ENCODE measurements around the gene LRRC23. TPM values are rescaled to one million over a fixed set of nuclear protein-coding genes. Genes with fewer than 3 reads are reported as not detected.

Gene LRRC23
- total and polyA plus RNA-seq, 2 of the 4 experiments (the other 2 are of a cell fraction), result 11.1 to 11.4 TPM

GRCh38 chr12:6944381-6945186 is 40.0 kb downstream of the LRRC23 start:
- H3K9ac ChIP-seq (ENCODE audit: low read depth, low read length), result peak overlapping the region; percentile 81
- in situ Hi-C loops (cut with MboI; ENCODE audit: low sequenced_read_pairs), result loop anchor here (10.0 kb wide), 1 partner anchor 170 kb away; no protein-coding TSS in a partner anchor

More at GRCh38 chr12:6944381-6945186, 40.0 kb downstream of the LRRC23 start:
- Histone ChIP-seq H2BK5ac (ENCODE audit: low read depth, low read length, poor library complexity, severe bottlenecking) (peak overlapping the region; percentile 87), H3K4me2 (ENCODE audit: low read depth, low read length) (peak overlapping the region; percentile 95), H2AK9ac (replicated peaks; ENCODE audit: low read depth, low read length, poor library complexity) (peak overlapping the region; percentile 94), H3K36me3 (ENCODE audit: control insufficient read depth, insufficient read depth, low read length) (peaks cover 25% of the 10 kb centered on the region), H3K56ac (ENCODE audit: extremely low read depth, insufficient read depth, low read length) (peak overlapping the region; percentile 74; the same call in 1 of the 2 replicates), H4K8ac (ENCODE audit: low read depth in 2 of 2, low read length in 2 of 2) (peak overlapping the region; percentile 35 to 85; a peak in 3 of 4 replicates), H3K79me1 (ENCODE audit: low read depth in 1 of 2, low read length in 2 of 2) (peaks cover 11 to 30% of the 10 kb centered on the region in 2 experiments), H2BK20ac (ENCODE audit: low read depth, low read length) (no peak overlapping the region), H3K4me1 (ENCODE audit: control insufficient read depth, insufficient read depth, low read length) (peaks cover 5% of the 10 kb centered on the region; the same call in 1 of the 2 replicates), H3K18ac (ENCODE audit: low read depth, low read length) (peak overlapping the region; percentile 30; the same call in 1 of the 2 replicates), H3K27ac (ENCODE audit: insufficient read depth, low read length) (peak overlapping the region; percentile 90), H3K23ac (ENCODE audit: low read depth, low read length) (peak overlapping the region; percentile 83), H3K27me3 (ENCODE audit: control insufficient read depth, insufficient read depth, low read length) (no peaks in the 10 kb centered on the region), H3K4ac (ENCODE audit: low read depth, low read length) (peak overlapping the region; percentile 93), H4K5ac (ENCODE audit: low read depth, low read length) (peak overlapping the region; percentile 85), H3K4me3 (ENCODE audit: insufficient read depth, low read depth, low read length) (peak overlapping the region; percentile 73), H3K9me1 (ENCODE audit: insufficient read depth, low read length) (0 out of 2 replicates have a peak, but pooled peaks cover 2% of the 10 kb centered on the region), H3K9me3 (ENCODE audit: control insufficient read depth, insufficient read depth, low read length) (no peaks in the 10 kb centered on the region), H2BK15ac (ENCODE audit: low read depth, low read length) (no peak overlapping the region), H4K20me1 (ENCODE audit: insufficient read depth, low read length) (no peaks in the 10 kb centered on the region; the same call in 1 of the 2 replicates), H2BK120ac (ENCODE audit: low read depth, low read length) (peak overlapping the region; percentile 44; the same call in 1 of the 2 replicates), H2AK5ac (ENCODE audit: low read depth, low read length) (peak overlapping the region; percentile 95), H3K14ac (replicated peaks; ENCODE audit: low read depth, low read length) (peak overlapping the region; percentile 95), H4K91ac (ENCODE audit: insufficient read depth, low read depth, low read length) (peak overlapping the region; percentile 93), H2AFZ (replicated peaks; ENCODE audit: low read length, poor library complexity) (peak overlapping the region; percentile 97)
- ChIA-PET POLR2A (ENCODE audit: unreplicated experiment) (interaction anchor here (0.8 to 2.7 kb wide), 3 partner anchors 16 to 72 kb away, joined by 3 to 11 read pairs (median 4); no protein-coding TSS in a partner anchor), CTCF (interaction anchor here (0.7 to 1.4 kb wide), 4 partner anchors 17 to 167 kb away, joined by 3 to 5 read pairs (median 3); no protein-coding TSS in a partner anchor)
- 1% methylated on average over 33 of the region's 48 CpGs; no CpG with 5 or more reads in 1 of the 2 experiments for WGBS, 2 experiments (ENCODE audit: extremely low coverage in 2 of 2, insufficient read length in 1 of 2)
- DNase-seq (peak; percentile 92), ATAC-seq (ENCODE audit: low read depth) (peak; percentile 76)
- TF ChIP-seq RAD21 (IDR thresholded peaks at IDR 0.05; ENCODE audit: low read length), result peak; percentile 75
- TF ChIP-seq BHLHE40 (IDR thresholded peaks at IDR 0.05; ENCODE audit: low read depth, low read length), result no peak
- TF ChIP-seq FOS (IDR thresholded peaks at IDR 0.05; ENCODE audit: low read depth, low read length), result 0 out of 2 replicates have a peak, but pooled peaks have one; percentile 12
- no peak for TF ChIP-seq MXI1 (IDR thresholded peaks at IDR 0.05; ENCODE audit: borderline replicate concordance, low read depth, low read length)
- TF ChIP-seq ELK1 (IDR thresholded peaks at IDR 0.05; ENCODE audit: borderline replicate concordance, low read depth, low read length), result peak; percentile 86; the same call in 1 of the 2 replicates
- TF ChIP-seq SMC3 (IDR thresholded peaks at IDR 0.05; ENCODE audit: low read depth, low read length), result peak; percentile 71
- TF ChIP-seq CEBPB (IDR thresholded peaks at IDR 0.05; ENCODE audit: low read depth, low read length), result 0 out of 2 replicates have a peak, but pooled peaks have one; percentile 10
- peak; percentile 94 for TF ChIP-seq CTCF (conservative IDR thresholded peaks at IDR 0.05; ENCODE audit: low read depth, low read length)
- TF ChIP-seq MAFK (IDR thresholded peaks at IDR 0.05; ENCODE audit: low read depth, low read length), result no peak
- intact Hi-C loops (cut with micrococcal nuclease) (loop anchor here (1.0 kb wide), 3 partner anchors 21 to 169 kb away; partner anchors contain the start of gene C1R), dilution Hi-C loops (cut with HindIII; ENCODE audit: low sequenced_read_pairs, unreplicated experiment) (no loop called here)
- no TSS peak for BruUV-seq (replicated peaks)
